GM12878 (cell line): Measurements from ENCODE around the gene SEMA3D. TPM values are rescaled to one million over a fixed set of nuclear protein-coding genes. Genes with fewer than 3 reads are reported as not detected.

Experiments used
- ATAC-seq: fragments of 200-7000 bp; cut with Tn5 transposase; 3 replicates; pipeline ENCODE4 v1.9.1; 2020; ENCODE audit warnings: mild to moderate bottlenecking, moderate library complexity
- BruUV-seq: library from RNA; stranded (reverse); fragments of 400-500 nt; replicated peaks from 2 replicates; lab custom pipeline; 2021; lab: Mats Ljungman, UMichigan
- CTCF ChIA-PET: fragments of 300-600 bp; sonication (Branson Sonifier 250); formaldehyde crosslinking; extraction: SDS; loops from one replicate; lab custom pipeline; 2021; ENCODE audit warnings: inconsistent platforms; lab: Yijun Ruan, JAX
- POLR2A ChIA-PET: fragments of 350-600 bp; formaldehyde crosslinking; extraction: SDS; loops from one replicate; lab custom pipeline; 2021; ENCODE audit warnings: inconsistent platforms; lab: Charles Lee
- RAD21 ChIA-PET: fragments of 300-600 bp; sonication (Branson Sonifier 250); formaldehyde crosslinking; loops from one replicate; lab custom pipeline; 2023; ENCODE audit warnings: antibody characterized with exemption; ENCODE audit not compliant: unreplicated experiment; lab: Charles Lee
- SMC1A ChIA-PET: fragments of 300-600 bp; sonication (Branson Sonifier 250); formaldehyde crosslinking; loops from one replicate; lab custom pipeline; 2023; ENCODE audit not compliant: unreplicated experiment, uncharacterized antibody; lab: Charles Lee
- DNase-seq: peaks from one replicate; pipeline ENCODE4 v3.0.0-alpha.2; 2011; ENCODE audit warnings: low read depth, low spot score
- FAIRE-seq: peaks from 3 replicates; lab custom pipeline; 2011; peaks lifted over from hg19 to GRCh38; lab: Jason Lieb, UNC
- H2AFZ ChIP-seq: 2 replicates; pipeline ENCODE4 v1.6.0; 2011; ENCODE audit warnings: low read depth, low read length, control low read depth; ENCODE audit not compliant: control insufficient read depth
- H3K27ac ChIP-seq: 2 replicates; pipeline ENCODE4 v1.5.1; 2011; ENCODE audit warnings: control low read depth; ENCODE audit not compliant: control insufficient read depth, insufficient read depth
- H3K27me3 ChIP-seq, 2 experiments: replicated peaks in 1 of 2; 2 replicates each; pipeline versions ENCODE4 v1.6.0 to v1.6.1; 2011; ENCODE audit warnings: low read length in 1 of 2; ENCODE audit not compliant: control insufficient read depth in 2 of 2, insufficient read depth in 2 of 2
- H3K36me3 ChIP-seq, 2 experiments: 2 replicates each; pipeline ENCODE4 v1.5.1; 2011; ENCODE audit warnings: low read length in 1 of 2; ENCODE audit not compliant: control insufficient read depth in 2 of 2, insufficient read depth in 2 of 2
- H3K4me1 ChIP-seq: 2 replicates; pipeline ENCODE4 v1.6.1; 2011; ENCODE audit warnings: mild to moderate bottlenecking, low read length, moderate library complexity, mixed read lengths; ENCODE audit not compliant: control insufficient read depth, insufficient read depth
- H3K4me2 ChIP-seq: 2 replicates; pipeline ENCODE4 v1.6.0; 2011; ENCODE audit warnings: control low read depth; ENCODE audit not compliant: control insufficient read depth, insufficient read depth
- H3K4me3 ChIP-seq: fragments of 200-600 bp; sonication (generic); 2 replicates; pipeline ENCODE4 v1.5.1; 2016
- H3K79me2 ChIP-seq: 2 replicates; pipeline ENCODE4 v1.6.0; 2011; ENCODE audit warnings: low read length; ENCODE audit not compliant: control insufficient read depth, insufficient read depth
- H3K9ac ChIP-seq: 2 replicates; pipeline ENCODE4 v1.8.0; 2011; ENCODE audit warnings: low read length, control low read depth, mixed read lengths; ENCODE audit not compliant: control insufficient read depth, insufficient read depth
- H3K9me3 ChIP-seq: replicated peaks from 3 replicates; pipeline ENCODE4 v1.5.1; 2011; ENCODE audit warnings: mild to moderate bottlenecking, low read length; ENCODE audit not compliant: control insufficient read depth, insufficient read depth
- H4K20me1 ChIP-seq: 2 replicates; pipeline ENCODE4 v1.6.0; 2011; ENCODE audit not compliant: control insufficient read depth, insufficient read depth
- ATF2 ChIP-seq: IDR thresholded peaks from 2 replicates; pipeline ENCODE4 v1.6.1; 2012; ENCODE audit warnings: low read length, inconsistent platforms
- CREM ChIP-seq: IDR thresholded peaks from 2 replicates; pipeline ENCODE4 v1.6.1; 2014; ENCODE audit warnings: antibody characterized with exemption, low read depth
- NFYA ChIP-seq: IDR thresholded peaks from 2 replicates; pipeline ENCODE4 v1.6.1; 2011; ENCODE audit warnings: low read depth, mild to moderate bottlenecking, low read length, improper control_type of control experiment, borderline replicate concordance
- SRF ChIP-seq, 2 experiments: IDR thresholded peaks; 2 replicates each; pipeline ENCODE4 v1.6.1; 2011; ENCODE audit warnings: low read depth in 2 of 2, low read length in 2 of 2, mild to moderate bottlenecking in 1 of 2, moderate library complexity in 1 of 2
- TAF1 ChIP-seq: IDR thresholded peaks from 2 replicates; pipeline ENCODE4 v1.6.1; 2011; ENCODE audit warnings: mild to moderate bottlenecking, low read depth, low read length, borderline replicate concordance
- WGBS: methylation state at CpG from one replicate; pipeline ENCODE4 v1.1.6; 2016; ENCODE audit warnings: low lambda C conversion rate; ENCODE audit not compliant: insufficient replicate concordance, insufficient coverage; ENCODE audit errors: missing lambda C conversion rate; 5-methylcytosine and 5-hydroxymethylcytosine counted together
- in situ Hi-C: fragments of 300-500 bp; cut with MboI; formaldehyde crosslinking; loops from 9 replicates; pipeline ENCODE4 v1.14.3; 2018; ENCODE audit warnings: mixed read lengths
- intact Hi-C: fragments of 100-400 bp; cut with micrococcal nuclease; formaldehyde crosslinking; loops from one replicate; pipeline ENCODE4 v1.14.2; 2022; ENCODE audit not compliant: unreplicated experiment
- polyA plus RNA-seq, 11 experiments: library from polyadenylated mRNA; depleted of rRNA in 4 of 11; unstranded in 6 of 11; stranded (reverse) in 5 of 11; fragments of >200 nt; fragmentation: Nextera tagmentation in 4 of 11; fragmentation: Illumina TruSeq in 1 of 11; extraction: Ambion mirVana in 4 of 11; extraction: Trizol in 1 of 11; gene quantifications; 1 replicate in 1 of 11; 2 replicates in 10 of 11; pipeline versions ENCODE4 v1.2.1 to v1.2.3, GENCODE V29; 2011 to 2016; ENCODE audit warnings: inconsistent platforms in 2 of 11, missing spikeins in 2 of 11, low read depth in 1 of 11
- total RNA-seq, 4 experiments: library from RNA; depleted of rRNA in 3 of 4; stranded (reverse); fragments of >200 nt in 3 of 4; fragmentation: Illumina TruSeq in 1 of 4; extraction: Trizol in 1 of 4; gene quantifications; 2 replicates each; pipeline versions ENCODE4 v1.2.1 to v1.2.3, GENCODE V29; 2013 to 2021

SEMA3D gene
- total and polyA plus RNA-seq, 10 of the 15 experiments (the other 5 are each of a cell fraction or from before 2014, with no cell fraction given) = 0.04 TPM; not detected in 9

GRCh38 chr7:85115006-85115405 is 71.8 kb downstream of the SEMA3D start:
- in situ Hi-C loops = no loop called here
- no peak for FAIRE-seq
- Histone ChIP-seq H3K9me3 (no peaks in the 10 kb centered on the region), H3K4me2 (no peak overlapping the region), H3K4me1 (no peaks in the 10 kb centered on the region), H2AFZ (no peak overlapping the region), H3K36me3 (no peaks in the 10 kb centered on the region), H3K4me3 (no peak overlapping the region), H3K79me2 (no peaks in the 10 kb centered on the region), H3K27me3 (no peaks in the 10 kb centered on the region), H3K27ac (no peak overlapping the region), H3K9ac (no peak overlapping the region), H4K20me1 (no peaks in the 10 kb centered on the region)
- DNase-seq = no peak
- RAD21 ChIA-PET = no interaction called here
- CTCF ChIA-PET = no interaction called here
- 55% methylated on average over 2 of the region's 2 CpGs for WGBS
- POLR2A ChIA-PET = no interaction called here
- SMC1A ChIA-PET = interaction anchor here (1.2 kb wide), 1 partner anchor 12 kb away, joined by 3 read pairs; no protein-coding TSS in a partner anchor
- intact Hi-C loops = no loop called here
- no TSS peak for BruUV-seq
- no peak for ATAC-seq
- no peak for TF ChIP-seq CREM
- no peak for TF ChIP-seq TAF1
- no peak for TF ChIP-seq ATF2
- TF ChIP-seq, all 136 proteins: peak for 0

GRCh38 chr7:85114342-85114741 is 72.5 kb downstream of the SEMA3D start:
- DNase-seq = no peak
- no peak overlapping the region for H2AFZ ChIP-seq
- RAD21 ChIA-PET = interaction anchor here (1.2 kb wide), 1 partner anchor 89 kb away, joined by 3 read pairs; no protein-coding TSS in a partner anchor
- intact Hi-C loops = no loop called here
- SMC1A ChIA-PET = interaction anchor here (1.2 kb wide), 2 partner anchors 11 to 91 kb away, joined by 3 to 5 read pairs; no protein-coding TSS in a partner anchor
- CTCF ChIA-PET = interaction anchor here (0.9 kb wide), 1 partner anchor 9 kb away, joined by 3 read pairs; no protein-coding TSS in a partner anchor
- ATAC-seq = no peak
- H3K9me3 ChIP-seq = no peaks in the 10 kb centered on the region
- no TSS peak for BruUV-seq
- no peak overlapping the region for H3K27ac ChIP-seq
- no peak overlapping the region for H3K9ac ChIP-seq
- no peaks in the 10 kb centered on the region for H3K36me3 ChIP-seq
- H4K20me1 ChIP-seq = no peaks in the 10 kb centered on the region
- FAIRE-seq = no peak
- no peak overlapping the region for H3K4me3 ChIP-seq
- in situ Hi-C loops = no loop called here
- WGBS = 43% methylated on average over 4 of the region's 4 CpGs
- H3K27me3 ChIP-seq = no peaks in the 10 kb centered on the region
- POLR2A ChIA-PET = no interaction called here
- no peak for TF ChIP-seq NFYA
- TF ChIP-seq SRF (IDR thresholded peaks at IDR 0.05; ENCODE audit: low read depth in 2 of 2, low read length in 2 of 2) = no peak
- no peaks in the 10 kb centered on the region for H3K4me1 ChIP-seq
- no peak overlapping the region for H3K4me2 ChIP-seq
- no peaks in the 10 kb centered on the region for H3K79me2 ChIP-seq
